RKO (cell line): ENCODE measurements around the gene CEP128.

Source experiments
- DNase-seq: peaks from one replicate; pipeline ENCODE4 v3.0.0-alpha.2; 2016; ENCODE audit warnings: low spot score

Gene CEP128

DNA sequence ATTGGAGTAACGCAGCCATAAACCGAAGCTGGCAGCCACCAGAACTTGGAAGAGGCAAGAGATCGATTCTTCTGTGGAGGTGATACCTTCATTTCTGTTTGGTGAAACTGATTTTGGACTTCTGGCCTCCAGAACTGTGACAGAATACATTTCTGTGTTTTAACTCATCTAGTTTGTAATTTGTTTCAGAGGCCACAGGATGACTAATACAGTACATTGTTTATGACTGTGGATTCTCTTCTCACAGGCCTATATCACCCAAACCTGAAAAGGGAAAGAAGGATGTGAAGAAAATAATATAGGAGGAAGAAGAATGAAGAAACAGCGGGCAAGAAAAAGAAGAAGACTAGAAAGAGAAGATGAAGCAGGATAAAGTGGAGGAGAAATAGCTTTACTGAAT lies 466.5 kb downstream of the CEP128 start:
- DNase-seq, result no peak

- no peak for DNase-seq
Observed at GRCh38 chr14:80468331-80469122, 473.0 kb downstream of the CEP128 start.

DNA sequence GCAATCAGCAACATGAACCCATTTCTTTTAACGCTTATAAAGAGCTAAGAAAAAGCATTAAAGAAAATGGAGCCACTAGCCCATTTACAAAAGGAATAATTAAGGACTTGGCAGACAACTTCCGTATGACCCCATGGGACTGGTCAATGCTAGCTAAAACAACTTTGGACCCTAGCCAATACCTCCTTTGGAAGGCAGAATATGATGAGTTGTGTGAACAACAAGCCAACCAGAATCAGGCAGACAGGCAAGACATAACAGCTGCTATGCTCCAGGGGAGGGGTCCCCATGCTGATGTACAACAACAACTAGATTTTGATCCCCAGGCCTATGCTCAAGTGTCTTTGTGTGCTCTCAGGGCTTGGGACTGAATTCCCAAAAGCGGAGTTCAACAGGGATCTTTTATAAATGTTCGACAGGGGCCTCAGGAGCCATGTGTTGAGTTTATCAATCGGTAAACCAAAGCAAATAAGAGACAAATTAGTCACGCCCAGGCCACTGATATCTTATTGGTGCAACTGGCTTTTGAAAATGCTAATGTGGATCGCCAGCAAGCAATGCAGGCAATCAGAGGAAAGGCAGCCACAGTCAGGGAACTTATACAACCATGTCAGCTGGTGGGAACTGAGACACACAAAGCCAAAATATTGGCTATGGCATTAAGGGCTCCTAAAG lies 475.9 kb downstream of the CEP128 start:
- DNase-seq, result no peak

DNA sequence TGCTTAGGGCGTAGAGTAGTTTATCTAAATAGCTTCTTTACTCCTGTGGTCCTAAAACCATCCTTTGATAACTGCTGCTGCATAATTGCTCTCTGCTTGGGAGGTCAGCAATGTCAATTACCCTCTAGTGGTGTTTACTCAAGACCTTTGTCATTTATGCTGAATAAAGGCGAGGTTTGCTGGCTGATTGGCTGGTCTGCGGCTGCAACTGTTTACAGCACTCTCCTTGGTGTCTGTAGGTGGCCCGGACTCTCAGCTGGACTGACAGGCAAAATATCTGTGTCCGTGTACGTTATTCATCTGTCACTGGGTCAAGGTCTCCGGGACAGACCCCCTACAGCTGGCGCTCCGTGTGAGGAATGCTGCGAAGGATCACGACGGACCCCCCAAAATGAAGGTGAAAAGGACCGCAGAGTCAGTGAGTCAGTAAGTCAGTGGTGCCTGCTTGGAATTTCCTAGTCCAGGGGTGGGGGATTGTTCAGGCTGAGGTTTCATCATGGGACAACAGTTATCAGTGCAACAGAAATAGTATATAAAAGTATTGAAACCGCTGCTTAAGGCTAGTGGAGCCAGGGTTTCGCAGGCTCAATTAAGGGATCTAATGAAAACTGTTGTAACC lies 476.9 kb downstream of the CEP128 start:
- no peak for DNase-seq

DNA sequence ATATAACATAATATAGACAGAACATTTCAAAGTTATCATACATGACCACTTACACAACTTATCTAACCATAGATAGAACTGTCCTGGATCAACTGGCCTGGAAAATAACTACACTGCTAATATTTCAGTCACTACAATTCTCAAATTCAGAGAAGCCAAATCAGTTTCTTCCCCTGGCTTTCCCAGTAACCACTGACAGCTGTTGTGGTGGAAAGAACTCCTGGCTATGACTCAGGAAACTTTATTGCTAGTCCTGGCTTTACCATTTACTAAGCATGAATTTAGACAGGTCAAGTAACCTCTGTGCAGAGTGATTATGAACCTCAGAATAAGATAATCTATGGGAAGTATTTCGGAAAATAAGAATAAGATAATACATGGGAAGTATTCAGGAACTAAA lies 485.3 kb downstream of the CEP128 start:
- DNase-seq, result no peak

GRCh38 chr14:80455031-80455430 lies 486.5 kb downstream of the CEP128 start:
- no peak for DNase-seq

- DNase-seq, result no peak
Observed at GRCh38 chr14:80448267-80448666, 493.3 kb downstream of the CEP128 start.

GRCh38 chr14:80447392-80447791 lies 494.1 kb downstream of the CEP128 start:
- no peak for DNase-seq
